ENCODE measurements around the gene ZNF442. TPM values are rescaled to one million over a fixed set of nuclear protein-coding genes. Genes with fewer than 3 reads are reported as not detected.
"Not testable (repeated sequence)": the region's sequence is repeated elsewhere in the genome, so short reads cannot be mapped to it uniquely, and the experiment has no call there.

The ZNF442 gene
- total RNA-seq, 1 donor from 2014 or later: 0.92 TPM

DNA sequence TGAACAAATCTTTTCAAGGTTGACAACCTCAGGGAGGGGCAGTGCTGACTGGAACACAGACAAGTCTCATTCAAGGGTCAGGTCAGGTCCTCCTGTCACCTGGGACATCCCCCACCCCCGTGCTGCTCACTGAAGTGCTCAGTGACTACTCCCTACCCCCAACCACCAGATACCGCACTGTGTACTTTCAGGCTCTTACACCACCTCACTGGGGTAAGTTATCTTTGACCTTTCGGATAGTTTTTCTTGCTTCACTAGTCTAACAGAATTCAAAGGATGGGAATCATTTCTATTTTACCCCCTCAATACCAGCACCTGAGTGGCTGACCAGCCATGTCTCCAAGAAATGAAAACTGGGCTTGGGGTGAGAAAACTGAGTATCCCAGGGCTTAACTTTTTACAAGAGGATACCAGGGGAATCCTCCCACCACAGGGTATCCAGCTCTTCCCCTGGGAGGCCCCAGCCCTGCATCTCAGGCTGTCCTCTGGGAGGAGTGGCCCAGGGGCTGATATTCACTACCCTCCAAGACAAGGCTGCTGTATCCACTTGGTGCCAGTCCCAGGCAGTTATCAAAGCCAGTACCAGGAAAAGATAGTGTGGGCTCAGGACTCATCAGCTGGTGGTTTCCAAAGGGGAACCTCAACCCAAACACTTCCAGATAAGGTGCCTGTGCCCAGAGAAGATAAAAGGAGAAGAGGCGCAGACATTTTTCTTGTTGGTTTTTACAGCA is 34.1 kb downstream of the ZNF442 start:
- DNase-seq (ENCODE audit: low read depth, low spot score): no peak

DNA sequence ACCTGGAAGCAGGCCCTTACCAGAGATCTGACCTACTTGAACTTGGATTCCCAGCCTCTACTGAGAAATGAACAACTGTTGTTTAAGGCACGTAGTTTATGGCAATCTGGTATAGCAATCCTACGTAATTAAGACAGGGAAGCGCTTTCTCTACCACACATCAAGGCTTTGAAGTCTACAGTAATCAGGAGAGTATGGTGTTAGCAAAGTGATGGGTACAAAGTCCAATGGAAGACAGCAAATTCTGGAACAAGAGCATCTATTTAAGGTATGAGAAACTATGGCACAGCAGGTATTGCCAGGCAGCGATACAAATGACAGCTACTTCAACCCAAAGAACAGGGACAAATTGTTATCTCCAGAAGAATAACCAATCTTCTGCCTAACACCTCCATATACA is 35.1 kb downstream of the ZNF442 start:
- DNase-seq (ENCODE audit: low read depth, low spot score): no peak

DNA sequence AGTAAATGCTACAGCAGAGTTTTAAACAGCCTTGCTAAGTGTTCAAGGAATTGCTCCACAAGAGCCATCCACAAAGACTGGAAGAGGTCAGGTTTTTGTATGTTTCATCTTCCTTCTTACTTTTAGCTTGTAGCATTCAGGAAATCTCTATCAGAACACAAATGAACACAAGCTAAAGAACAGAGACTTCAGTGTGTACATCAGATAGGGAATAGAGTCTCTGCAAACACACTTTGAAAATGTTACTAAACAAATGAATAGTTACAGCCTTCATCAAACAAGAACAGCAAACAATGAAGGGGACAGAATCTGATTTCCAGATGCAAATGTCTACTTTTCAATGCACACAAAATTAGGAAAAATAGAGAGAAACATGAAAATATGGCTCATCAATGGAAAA is 39.8 kb downstream of the ZNF442 start:
- no peak for DNase-seq (ENCODE audit: low read depth, low spot score)

DNA sequence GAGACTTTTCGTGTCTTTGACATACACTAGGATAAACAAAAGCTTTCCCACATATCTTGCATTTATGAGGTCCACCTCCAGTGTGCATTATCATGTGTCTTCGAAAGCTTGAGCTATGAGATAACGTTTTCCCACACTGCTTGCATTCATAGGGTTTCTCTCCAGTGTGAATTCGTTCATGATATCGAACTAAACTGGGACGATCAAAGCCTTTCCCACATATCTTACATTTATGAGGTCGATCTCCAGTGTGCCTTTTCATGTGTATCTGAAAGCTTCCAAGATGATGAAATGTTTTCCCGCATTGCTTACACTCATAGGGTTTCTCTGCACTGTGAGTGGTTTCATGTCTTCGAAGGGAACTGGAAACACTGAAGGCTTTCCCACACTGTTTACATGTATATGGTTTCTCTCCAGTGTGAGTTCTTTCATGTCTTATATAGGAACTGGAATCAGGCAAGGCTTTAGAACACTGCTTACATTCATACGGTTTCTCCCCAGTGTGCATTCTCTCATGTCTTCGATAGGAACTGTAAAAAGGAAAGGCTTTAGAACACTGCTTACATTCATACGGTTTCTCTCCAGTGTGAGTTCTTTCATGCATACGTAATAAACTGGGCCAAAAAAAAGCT is 46.6 kb downstream of the ZNF442 start:
- DNase-seq (ENCODE audit: low read depth, low spot score): no peak

DNA sequence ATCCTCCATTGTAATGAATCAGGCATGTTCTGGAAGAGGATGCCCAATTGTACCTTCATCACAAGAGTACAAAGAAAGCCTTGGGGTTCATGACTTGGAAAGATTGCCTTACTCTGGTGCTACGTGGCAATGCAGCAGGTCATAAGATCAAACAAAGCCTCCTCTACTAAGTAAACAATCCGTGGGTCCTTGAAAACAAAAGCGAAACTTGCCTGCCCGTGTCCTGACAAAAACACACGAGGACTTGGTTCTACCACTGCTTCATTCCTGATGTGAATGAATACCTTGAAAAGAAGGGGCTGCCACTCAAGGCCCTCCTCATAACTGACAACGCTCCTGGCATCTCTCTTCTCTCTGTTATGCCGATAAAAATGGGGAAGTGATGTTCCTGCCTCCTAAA is 50.9 kb downstream of the ZNF442 start:
- DNase-seq (ENCODE audit: low read depth, low spot score): no peak

- DNase-seq (ENCODE audit: low read depth, low spot score): not testable (repeated sequence)
Observed at GRCh38 chr19:12308891-12309290, 56.6 kb downstream of the ZNF442 start.

Other genes with a start within 250 kb of the ZNF442 start
- 2.7 and 3.7 TPM in 2 replicates for gene ZNF20, start 225.3 kb downstream of the ZNF442 start, total RNA-seq
- gene ZNF625, start 208.9 kb downstream of the ZNF442 start, total RNA-seq: 11.1 and 12.9 TPM in 2 replicates
- 5.5 and 6.2 TPM in 2 replicates for gene ZNF136, start 202.6 kb downstream of the ZNF442 start, total RNA-seq
- gene ZNF44, start 70.8 kb downstream of the ZNF442 start, total RNA-seq: 5.0 and 6.7 TPM in 2 replicates
- 1.5 and 3.5 TPM in 2 replicates for gene ZNF563, start 32.0 kb downstream of the ZNF442 start, total RNA-seq
- gene ZNF799, start 35.6 kb upstream of the ZNF442 start, total RNA-seq: 4.4 and 6.1 TPM in 2 replicates
- 3.6 and 6.0 TPM in 2 replicates for gene ZNF443, start 75.3 kb upstream of the ZNF442 start, total RNA-seq
- 2.6 and 3.9 TPM in 2 replicates for gene ZNF709, start 119.1 kb upstream of the ZNF442 start, total RNA-seq
- 6.8 and 9.1 TPM in 2 replicates for gene ZNF564, start 185.8 kb upstream of the ZNF442 start, total RNA-seq
- 6.0 and 9.7 TPM in 2 replicates for gene ZNF490, start 245.1 kb upstream of the ZNF442 start, total RNA-seq
- gene ZNF791, start 245.2 kb upstream of the ZNF442 start, total RNA-seq: 17.4 and 19.4 TPM in 2 replicates